Tibial artery (tissue), 4 donors: Measurements from ENCODE around the gene DCAKD.

Experiments
- DNase-seq, 2 donors: peaks; one replicate each; pipeline ENCODE4 v3.0.0-alpha.2; 2019
- H3K27ac ChIP-seq, 2 donors: fragments of 200-600 bp; sonication (generic) in 1 of 2; 1 replicate in 1 of 2; 2 replicates in 1 of 2; pipeline ENCODE4 v1.5.1; 2018 to 2019; ENCODE audit warnings: mild to moderate bottlenecking in 1 of 2
- H3K27me3 ChIP-seq, 2 donors: fragments of 200-600 bp; sonication (generic) in 1 of 2; one replicate each; pipeline versions ENCODE4 v1.5.1 to v1.6.0; 2016 to 2019
- H3K36me3 ChIP-seq, 3 donors: fragments of 200-600 bp; sonication (generic) in 2 of 3; one replicate each; pipeline ENCODE4 v1.5.1; 2016 to 2019; ENCODE audit warnings: mild to moderate bottlenecking in 2 of 3
- H3K4me1 ChIP-seq, 4 donors: fragments of 200-600 bp; sonication (generic) in 2 of 4; 1 replicate in 3 of 4; 2 replicates in 1 of 4; pipeline ENCODE4 v1.5.1; 2016 to 2019
- H3K4me3 ChIP-seq, 2 donors: fragments of 200-600 bp; sonication (generic) in 1 of 2; 1 replicate in 1 of 2; 2 replicates in 1 of 2; pipeline ENCODE4 v1.5.1; 2018 to 2019; ENCODE audit warnings: mild to moderate bottlenecking in 2 of 2
- H3K9me3 ChIP-seq, 3 donors: fragments of 200-600 bp; sonication (generic) in 1 of 3; one replicate each; pipeline ENCODE4 v1.5.1; 2016 to 2019
- CTCF ChIP-seq, 2 experiments: fragments of 200-600 bp in 1 of 2; fragments of 450-650 bp in 1 of 2; IDR thresholded peaks; one replicate each; pipeline ENCODE4 v1.5.1; 2017 to 2019; ENCODE audit warnings: antibody characterized with exemption in 2 of 2, mild to moderate bottlenecking in 1 of 2, moderate library complexity in 1 of 2
- intact Hi-C: fragments of 100-400 bp; cut with DNase I; formaldehyde crosslinking; loops from one replicate; pipeline ENCODE4 v1.15.0; 2023; ENCODE audit warnings: low total_unique reads

DCAKD gene

GRCh38 chr17:45051060-45051719, at the start of gene DCAKD:
Gene DCAKD (minus strand): TSS chr17:45051632. CDS start chr17:45034885, 16,747 bp downstream.
- Histone ChIP-seq H3K27ac (peak within 1 kb of the TSS; percentile 94 to 95), H3K9me3 (no peaks in the 10 kb centered on the region), H3K4me1 (peaks cover 0 to 38% (median 17%) of the 10 kb centered on the region in 4 donors), H3K36me3 (no peaks in the 10 kb centered on the region), H3K4me3 (peak within 1 kb of the TSS; percentile 60 to 75), H3K27me3 (no peaks in the 10 kb centered on the region)
- peak in 1 of 2 experiments; percentile 36 for TF ChIP-seq CTCF (IDR thresholded peaks at IDR 0.05)
- peak; percentile 93 to 96 for DNase-seq
- intact Hi-C loops = loop anchor here (5.0 kb wide), 1 partner anchor 46 kb away; no protein-coding TSS in a partner anchor

- intact Hi-C loops = loop anchor here (5.0 kb wide), 2 partner anchors 33 to 47 kb away; partner anchors contain the start of genes DCAKD and PLCD3
- Histone ChIP-seq H3K27ac (peak overlapping the region; percentile 67 to 84), H3K27me3 (no peaks in the 10 kb centered on the region), H3K4me1 (peaks cover 0 to 60% (median 36%) of the 10 kb centered on the region in 4 donors), H3K9me3 (no peaks in the 10 kb centered on the region), H3K36me3 (peaks cover 78 to 92% (median 87%) of the 10 kb centered on the region in 3 donors), H3K4me3 (no peak overlapping the region)
- DNase-seq = peak; percentile 91 to 94
- peak; percentile 91 to 93 for TF ChIP-seq CTCF (IDR thresholded peaks at IDR 0.05)
Observed at GRCh38 chr17:45098869-45099616, 47.6 kb upstream of the DCAKD start.

DNA sequence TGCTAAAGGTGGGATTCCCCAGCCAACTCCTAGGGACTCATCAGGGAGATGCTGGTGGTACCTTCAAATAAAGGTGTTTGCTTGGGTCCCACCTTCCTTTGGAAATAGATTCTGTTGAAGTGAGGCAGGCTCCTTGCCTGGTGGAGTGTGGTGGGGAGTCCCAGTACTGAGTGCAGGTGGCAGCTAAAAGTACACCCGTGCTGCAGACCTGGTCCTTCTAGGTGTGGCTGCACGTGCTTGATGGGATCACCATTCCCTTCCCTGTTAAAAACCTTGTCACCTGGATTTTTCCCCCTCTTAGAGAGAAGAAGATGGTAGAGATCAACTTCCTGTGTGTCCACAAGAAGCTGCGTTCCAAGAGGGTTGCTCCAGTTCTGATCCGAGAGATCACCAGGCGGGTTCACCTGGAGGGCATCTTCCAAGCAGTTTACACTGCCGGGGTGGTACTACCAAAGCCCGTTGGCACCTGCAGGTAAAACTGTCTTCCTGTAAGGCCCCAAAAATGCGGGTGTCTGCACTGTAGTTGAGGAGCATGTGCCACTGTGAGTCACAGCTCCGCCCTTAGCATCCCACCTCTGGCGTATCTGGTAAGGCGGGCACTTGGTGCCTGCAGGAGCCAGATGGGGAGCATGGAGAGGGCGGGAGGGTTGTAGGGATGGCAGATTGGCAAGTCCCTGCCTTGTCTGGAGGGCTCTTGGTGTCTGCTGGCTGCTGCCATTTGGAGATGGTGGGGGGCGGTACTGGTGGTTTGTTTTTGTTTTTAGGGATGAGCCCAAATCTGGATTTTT, 46.8 kb upstream of the DCAKD start:
- Histone ChIP-seq H3K36me3 (peaks cover 70 to 84% (median 80%) of the 10 kb centered on the region in 3 donors), H3K27me3 (no peaks in the 10 kb centered on the region), H3K27ac (peak overlapping the region; percentile 67 to 84), H3K9me3 (no peaks in the 10 kb centered on the region), H3K4me1 (peaks cover 0 to 67% (median 43%) of the 10 kb centered on the region in 4 donors), H3K4me3 (no peak overlapping the region)
- no peak for DNase-seq
- no peak for TF ChIP-seq CTCF (IDR thresholded peaks at IDR 0.05)
- intact Hi-C loops = loop anchor here (5.0 kb wide), 2 partner anchors 34 to 46 kb away; partner anchors contain the start of genes DCAKD and PLCD3

DNA sequence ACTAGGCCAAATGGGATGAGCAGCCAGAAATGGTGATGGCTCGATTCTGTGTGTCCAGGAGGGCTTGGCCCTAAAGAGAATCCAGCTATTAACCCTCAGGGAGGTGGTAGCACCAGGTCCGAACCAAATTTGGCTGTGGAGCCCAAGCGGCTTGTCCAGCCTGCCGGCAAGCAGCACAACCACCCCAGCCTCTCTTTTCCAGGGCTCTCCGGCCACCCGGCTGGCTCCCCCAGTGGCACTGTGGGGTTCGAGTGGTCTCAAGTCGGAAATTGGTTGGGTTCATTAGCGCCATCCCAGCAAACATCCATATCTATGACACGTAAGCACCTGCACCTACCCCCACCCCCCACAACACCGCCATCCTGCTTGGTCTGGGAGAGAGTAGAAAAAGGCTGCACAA, 45.5 kb upstream of the DCAKD start:
- no peak for DNase-seq
- TF ChIP-seq CTCF (IDR thresholded peaks at IDR 0.05) = no peak
- Histone ChIP-seq H3K36me3 (peaks cover 57 to 71% (median 69%) of the 10 kb centered on the region in 3 donors), H3K27ac (peak overlapping the region; percentile 84 to 87), H3K4me3 (no peak overlapping the region), H3K27me3 (no peaks in the 10 kb centered on the region), H3K9me3 (no peaks in the 10 kb centered on the region), H3K4me1 (peaks cover 0 to 74% (median 56%) of the 10 kb centered on the region in 4 donors)
- intact Hi-C loops = loop anchor here (5.0 kb wide), 2 partner anchors 35 to 45 kb away; partner anchors contain the start of genes DCAKD and PLCD3

GRCh38 chr17:45096141-45096540, 44.7 kb upstream of the DCAKD start:
- peaks cover 50 to 68% (median 67%) of the 10 kb centered on the region in 3 donors for H3K36me3 ChIP-seq
- DNase-seq = no peak
- H3K9me3 ChIP-seq = no peaks in the 10 kb centered on the region
- no peaks in the 10 kb centered on the region for H3K27me3 ChIP-seq
- H3K27ac ChIP-seq = peak overlapping the region; percentile 84 to 87
- H3K4me1 ChIP-seq = peaks cover 0 to 78% (median 64%) of the 10 kb centered on the region in 4 donors
- intact Hi-C loops = loop anchor here (5.0 kb wide), 2 partner anchors 36 to 44 kb away; partner anchors contain the start of genes DCAKD and PLCD3
- peak; percentile 14 to 37 for TF ChIP-seq CTCF (IDR thresholded peaks at IDR 0.05)
- H3K4me3 ChIP-seq = no peak overlapping the region
